ENCODE results near the gene DIAPH1. TPM values are rescaled to one million over a fixed set of nuclear protein-coding genes. Genes with fewer than 3 reads are reported as not detected.

Gene DIAPH1
- total RNA-seq, 4 donors from 2014 or later = 63.0 to 157 (median 124) TPM

- no peak for TF ChIP-seq CTCF (IDR thresholded peaks at IDR 0.05)
- no peak for TF ChIP-seq POLR2A (IDR thresholded peaks at IDR 0.05)
- Histone ChIP-seq H3K4me1 (peaks cover 0 to 12% (median 0%) of the 10 kb centered on the region in 3 donors), H3K4me3 (no peak overlapping the region), H3K27me3 (no peaks in the 10 kb centered on the region), H3K27ac (no peak overlapping the region), H3K36me3 (peaks cover 0 to 78% (median 6%) of the 10 kb centered on the region in 3 donors), H3K9me3 (peaks cover 0 to 28% (median 22%) of the 10 kb centered on the region in 3 donors)
- DNase-seq = no peak
- 44 to 66% methylated on average over 2 of the region's 2 CpGs for WGBS, 2 donors
- intact Hi-C loops (cut with DNase I) = no loop called here
Observed at GRCh38 chr5:141543053-141543452, 75.7 kb downstream of the DIAPH1 start.

GRCh38 chr5:141534492-141535213 is 84.1 kb downstream of the DIAPH1 start:
- WGBS, 2 donors = 93 to 98% methylated on average over 4 of the region's 4 CpGs
- Histone ChIP-seq H3K4me1 (peaks cover 0 to 9% (median 2%) of the 10 kb centered on the region in 3 donors), H3K27me3 (no peaks in the 10 kb centered on the region), H3K27ac (no peak overlapping the region), H3K9me3 (no peaks in the 10 kb centered on the region), H3K4me3 (no peak overlapping the region), H3K36me3 (peaks cover 0 to 70% (median 0%) of the 10 kb centered on the region in 3 donors)
- TF ChIP-seq CTCF (IDR thresholded peaks at IDR 0.05) (no peak), POLR2A (IDR thresholded peaks at IDR 0.05) (no peak)
- DNase-seq = no peak
- intact Hi-C loops (cut with DNase I) = no loop called here

GRCh38 chr5:141533897-141534296 is 84.9 kb downstream of the DIAPH1 start:
- peaks cover 0 to 72% (median under 1%) of the 10 kb centered on the region in 3 donors for H3K36me3 ChIP-seq
- no peaks in the 10 kb centered on the region for H3K9me3 ChIP-seq
- TF ChIP-seq CTCF (IDR thresholded peaks at IDR 0.05) (no peak), POLR2A (IDR thresholded peaks at IDR 0.05) (no peak)
- H3K4me1 ChIP-seq = peaks cover 6 to 16% (median 10%) of the 10 kb centered on the region in 3 donors
- no peaks in the 10 kb centered on the region for H3K27me3 ChIP-seq
- intact Hi-C loops (cut with DNase I) = no loop called here
- no peak overlapping the region for H3K4me3 ChIP-seq
- WGBS, 2 donors = 100% methylated on average over 1 of the region's 1 CpG
- DNase-seq = no peak
- no peak overlapping the region for H3K27ac ChIP-seq

GRCh38 chr5:141532726-141533125 is 86.1 kb downstream of the DIAPH1 start:
- 92 to 96% methylated on average over 1 of the region's 1 CpG for WGBS, 2 donors
- Histone ChIP-seq H3K36me3 (peaks cover 0 to 74% (median 3%) of the 10 kb centered on the region in 3 donors), H3K9me3 (no peaks in the 10 kb centered on the region)

More at GRCh38 chr5:141532726-141533125, 86.1 kb downstream of the DIAPH1 start:
- TF ChIP-seq POLR2A (IDR thresholded peaks at IDR 0.05) (no peak), CTCF (IDR thresholded peaks at IDR 0.05) (no peak)
- intact Hi-C loops (cut with DNase I) = no loop called here
- Histone ChIP-seq H3K4me3 (no peak overlapping the region), H3K4me1 (peaks cover 13 to 26% (median 14%) of the 10 kb centered on the region in 3 donors), H3K27me3 (no peaks in the 10 kb centered on the region), H3K27ac (no peak overlapping the region)
- no peak for DNase-seq
